ENCODE measurements around the gene LRP8.

- TF ChIP-seq, protein P1, sequence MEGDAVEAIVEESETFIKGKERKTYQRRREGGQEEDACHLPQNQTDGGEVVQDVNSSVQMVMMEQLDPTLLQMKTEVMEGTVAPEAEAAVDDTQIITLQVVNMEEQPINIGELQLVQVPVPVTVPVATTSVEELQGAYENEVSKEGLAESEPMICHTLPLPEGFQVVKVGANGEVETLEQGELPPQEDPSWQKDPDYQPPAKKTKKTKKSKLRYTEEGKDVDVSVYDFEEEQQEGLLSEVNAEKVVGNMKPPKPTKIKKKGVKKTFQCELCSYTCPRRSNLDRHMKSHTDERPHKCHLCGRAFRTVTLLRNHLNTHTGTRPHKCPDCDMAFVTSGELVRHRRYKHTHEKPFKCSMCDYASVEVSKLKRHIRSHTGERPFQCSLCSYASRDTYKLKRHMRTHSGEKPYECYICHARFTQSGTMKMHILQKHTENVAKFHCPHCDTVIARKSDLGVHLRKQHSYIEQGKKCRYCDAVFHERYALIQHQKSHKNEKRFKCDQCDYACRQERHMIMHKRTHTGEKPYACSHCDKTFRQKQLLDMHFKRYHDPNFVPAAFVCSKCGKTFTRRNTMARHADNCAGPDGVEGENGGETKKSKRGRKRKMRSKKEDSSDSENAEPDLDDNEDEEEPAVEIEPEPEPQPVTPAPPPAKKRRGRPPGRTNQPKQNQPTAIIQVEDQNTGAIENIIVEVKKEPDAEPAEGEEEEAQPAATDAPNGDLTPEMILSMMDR (IDR thresholded peaks at IDR 0.05 in 8 of 11, conservative IDR thresholded peaks at IDR 0.05 in 3 of 11): no peak
- TF ChIP-seq POLR2A (IDR thresholded peaks at IDR 0.05) (no peak), POLR2AphosphoS5 (IDR thresholded peaks at IDR 0.05) (no peak)
These were observed 131.8 kb downstream of the LRP8 start for GRCh38 chr1:53196017-53196484.

Data from spleen (tissue), 7 donors.